HL-60 (cell line): Measurements from ENCODE around the gene KRTAP3-1.
"Not testable (repeated sequence)": the region's sequence is repeated elsewhere in the genome, so short reads cannot be mapped to it uniquely, and the experiment has no call there.

Experiments used
- TF ChIP-seq, protein P1 (sequence below): IDR thresholded peaks from one replicate; pipeline ENCODE4 v1.5.1; 2011; ENCODE audit warnings: low read length, control low read depth, inconsistent platforms; ENCODE audit not compliant: insufficient read depth
- TF ChIP-seq, protein P2 (sequence below): IDR thresholded peaks from 2 replicates; pipeline ENCODE4 v1.6.1; 2012; ENCODE audit warnings: low read depth; ENCODE audit not compliant: insufficient replicate concordance

DNA sequence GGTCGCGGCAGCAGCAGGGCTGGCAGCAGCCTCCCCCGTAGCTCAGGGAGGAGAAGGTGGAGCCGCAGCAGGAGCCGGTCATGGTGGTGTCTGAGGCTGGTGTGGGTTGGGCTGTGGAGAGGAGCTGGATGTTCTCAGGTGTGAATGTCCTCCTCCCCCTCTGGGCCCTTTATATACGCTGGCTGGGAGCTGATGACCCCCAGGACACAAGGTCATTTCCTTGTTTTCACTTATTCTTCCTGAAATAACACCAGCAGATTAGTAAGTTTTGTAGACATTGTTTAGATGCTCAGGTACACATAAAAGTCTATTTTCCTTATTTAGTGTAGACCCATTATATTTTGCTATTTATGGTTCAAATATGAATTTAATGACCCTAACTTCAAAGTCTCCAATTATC lies 46.2 kb upstream of the KRTAP3-1 start, which contains the start of gene KRTAP2-2:
- TF ChIP-seq, protein P1, sequence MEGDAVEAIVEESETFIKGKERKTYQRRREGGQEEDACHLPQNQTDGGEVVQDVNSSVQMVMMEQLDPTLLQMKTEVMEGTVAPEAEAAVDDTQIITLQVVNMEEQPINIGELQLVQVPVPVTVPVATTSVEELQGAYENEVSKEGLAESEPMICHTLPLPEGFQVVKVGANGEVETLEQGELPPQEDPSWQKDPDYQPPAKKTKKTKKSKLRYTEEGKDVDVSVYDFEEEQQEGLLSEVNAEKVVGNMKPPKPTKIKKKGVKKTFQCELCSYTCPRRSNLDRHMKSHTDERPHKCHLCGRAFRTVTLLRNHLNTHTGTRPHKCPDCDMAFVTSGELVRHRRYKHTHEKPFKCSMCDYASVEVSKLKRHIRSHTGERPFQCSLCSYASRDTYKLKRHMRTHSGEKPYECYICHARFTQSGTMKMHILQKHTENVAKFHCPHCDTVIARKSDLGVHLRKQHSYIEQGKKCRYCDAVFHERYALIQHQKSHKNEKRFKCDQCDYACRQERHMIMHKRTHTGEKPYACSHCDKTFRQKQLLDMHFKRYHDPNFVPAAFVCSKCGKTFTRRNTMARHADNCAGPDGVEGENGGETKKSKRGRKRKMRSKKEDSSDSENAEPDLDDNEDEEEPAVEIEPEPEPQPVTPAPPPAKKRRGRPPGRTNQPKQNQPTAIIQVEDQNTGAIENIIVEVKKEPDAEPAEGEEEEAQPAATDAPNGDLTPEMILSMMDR, result not testable (repeated sequence)
- TF ChIP-seq, protein P2, sequence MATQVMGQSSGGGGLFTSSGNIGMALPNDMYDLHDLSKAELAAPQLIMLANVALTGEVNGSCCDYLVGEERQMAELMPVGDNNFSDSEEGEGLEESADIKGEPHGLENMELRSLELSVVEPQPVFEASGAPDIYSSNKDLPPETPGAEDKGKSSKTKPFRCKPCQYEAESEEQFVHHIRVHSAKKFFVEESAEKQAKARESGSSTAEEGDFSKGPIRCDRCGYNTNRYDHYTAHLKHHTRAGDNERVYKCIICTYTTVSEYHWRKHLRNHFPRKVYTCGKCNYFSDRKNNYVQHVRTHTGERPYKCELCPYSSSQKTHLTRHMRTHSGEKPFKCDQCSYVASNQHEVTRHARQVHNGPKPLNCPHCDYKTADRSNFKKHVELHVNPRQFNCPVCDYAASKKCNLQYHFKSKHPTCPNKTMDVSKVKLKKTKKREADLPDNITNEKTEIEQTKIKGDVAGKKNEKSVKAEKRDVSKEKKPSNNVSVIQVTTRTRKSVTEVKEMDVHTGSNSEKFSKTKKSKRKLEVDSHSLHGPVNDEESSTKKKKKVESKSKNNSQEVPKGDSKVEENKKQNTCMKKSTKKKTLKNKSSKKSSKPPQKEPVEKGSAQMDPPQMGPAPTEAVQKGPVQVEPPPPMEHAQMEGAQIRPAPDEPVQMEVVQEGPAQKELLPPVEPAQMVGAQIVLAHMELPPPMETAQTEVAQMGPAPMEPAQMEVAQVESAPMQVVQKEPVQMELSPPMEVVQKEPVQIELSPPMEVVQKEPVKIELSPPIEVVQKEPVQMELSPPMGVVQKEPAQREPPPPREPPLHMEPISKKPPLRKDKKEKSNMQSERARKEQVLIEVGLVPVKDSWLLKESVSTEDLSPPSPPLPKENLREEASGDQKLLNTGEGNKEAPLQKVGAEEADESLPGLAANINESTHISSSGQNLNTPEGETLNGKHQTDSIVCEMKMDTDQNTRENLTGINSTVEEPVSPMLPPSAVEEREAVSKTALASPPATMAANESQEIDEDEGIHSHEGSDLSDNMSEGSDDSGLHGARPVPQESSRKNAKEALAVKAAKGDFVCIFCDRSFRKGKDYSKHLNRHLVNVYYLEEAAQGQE, result not testable (repeated sequence)
